Activated T-cell treated with anti-CD3 and anti-CD28 coated beads for 24 hours (primary cell): ENCODE results near the gene RAB26.
"Not testable (repeated sequence)": the region's sequence is repeated elsewhere in the genome, so short reads cannot be mapped to it uniquely, and the experiment has no call there.

Source experiments
- DNase-seq: peaks from one replicate; pipeline ENCODE4 v3.0.0-alpha.2; 2020; ENCODE audit warnings: low read depth

RAB26 gene

GRCh38 chr16:2196162-2196980 lies 47.9 kb downstream of the RAB26 start, which contains the start of gene CASKIN1:
Gene CASKIN1, minus strand, starts transcription at chr16:2196605. Its CDS starts 173 bp downstream, at chr16:2196432.
- DNase-seq: no peak

- no peak for DNase-seq
These were observed 48.6 kb downstream of the RAB26 start for GRCh38 chr16:2196981-2197511.

GRCh38 chr16:2197765-2198164 lies 49.3 kb downstream of the RAB26 start:
- no peak for DNase-seq

GRCh38 chr16:2198283-2198682 lies 49.9 kb downstream of the RAB26 start:
- no peak for DNase-seq

GRCh38 chr16:2199095-2199494 lies 50.7 kb downstream of the RAB26 start:
- DNase-seq: no peak

GRCh38 chr16:2199621-2200139 lies 51.3 kb downstream of the RAB26 start:
- no peak for DNase-seq

- no peak for DNase-seq
These were observed 51.9 kb downstream of the RAB26 start for GRCh38 chr16:2200313-2200712.

- not testable (repeated sequence) for DNase-seq
These were observed 54.8 kb downstream of the RAB26 start for GRCh38 chr16:2203119-2203688.
